HepG2 (cell line): ENCODE data around the gene PCGF3. TPM values are rescaled to one million over a fixed set of nuclear protein-coding genes. Genes with fewer than 3 reads are reported as not detected.
A peak's percentile ranks its signal among the peaks of the same experiment; 100 is the strongest.

Experiments used
- ATAC-seq: fragments of 200-7000 bp; cut with Tn5 transposase; 3 replicates; pipeline ENCODE4 v1.9.1; 2020; ENCODE audit warnings: mild to moderate bottlenecking, moderate library complexity
- BruUV-seq: library from RNA; stranded (reverse); fragments of 400-500 nt; replicated peaks from 2 replicates; lab custom pipeline; 2021; lab: Mats Ljungman, UMichigan
- CTCF ChIA-PET: fragments of 300-600 bp; formaldehyde crosslinking; extraction: SDS; loops from one replicate; lab custom pipeline; 2021; ENCODE audit warnings: low total read pairs, inconsistent platforms, low intra/inter-chr PET ratio; lab: Yijun Ruan, JAX
- POLR2A ChIA-PET: fragments of 350-600 bp; sonication (Branson Sonifier 250); formaldehyde crosslinking; loops from one replicate; lab custom pipeline; 2020; ENCODE audit warnings: antibody characterized with exemption, inconsistent platforms; lab: Yijun Ruan, JAX
- DNase-seq: peaks from one replicate; pipeline ENCODE4 v3.0.0-alpha.2; 2015; ENCODE audit warnings: low spot score
- FAIRE-seq: peaks from 3 replicates; lab custom pipeline; 2011; peaks lifted over from hg19 to GRCh38; lab: Jason Lieb, UNC
- H2AFZ ChIP-seq: one replicate; pipeline ENCODE4 v1.6.1; 2011; ENCODE audit warnings: low read length, inconsistent platforms
- H3K27ac ChIP-seq: fragments of 300-600 bp; 3 replicates; pipeline ENCODE4 v1.8.0; 2011; ENCODE audit warnings: mixed run types, mild to moderate bottlenecking, mixed read lengths, low read length, inconsistent platforms; ENCODE audit not compliant: insufficient read depth; ENCODE audit errors: extremely low read length
- H3K27me3 ChIP-seq, 2 experiments: fragments of 200-600 bp in 1 of 2; 2 replicates in 1 of 2; 3 replicates in 1 of 2; pipeline versions ENCODE4 v1.6.0 to v1.8.0; 2011; ENCODE audit warnings: low read length in 2 of 2, mild to moderate bottlenecking in 2 of 2, moderate library complexity in 2 of 2, inconsistent platforms in 1 of 2; ENCODE audit not compliant: insufficient read depth in 2 of 2, control insufficient read depth in 1 of 2
- H3K36me3 ChIP-seq, 2 experiments: fragments of 200-600 bp in 1 of 2; replicated peaks in 1 of 2; 2 replicates in 1 of 2; 3 replicates in 1 of 2; pipeline versions ENCODE4 v1.5.1 to v1.8.0; 2011; ENCODE audit warnings: low read length in 2 of 2, inconsistent platforms in 1 of 2; ENCODE audit not compliant: insufficient read depth in 2 of 2, control insufficient read depth in 1 of 2
- H3K4me1 ChIP-seq: 2 replicates; pipeline ENCODE4 v1.5.1; 2012; ENCODE audit warnings: low read length, inconsistent platforms; ENCODE audit not compliant: insufficient read depth
- H3K4me2 ChIP-seq: 2 replicates; pipeline ENCODE4 v1.6.0; 2011; ENCODE audit warnings: low read depth, low read length, inconsistent platforms
- H3K4me3 ChIP-seq, 3 experiments: fragments of 200-600 bp in 1 of 3; sonication (generic), shearing (Covaris generic) in 1 of 3; replicated peaks in 1 of 3; 2 replicates each; pipeline ENCODE4 v1.5.1; 2011 to 2016; ENCODE audit warnings: low read length in 3 of 3, inconsistent platforms in 2 of 3, low read depth in 2 of 3, mild to moderate bottlenecking in 2 of 3, control low read depth in 1 of 3, mixed read lengths in 1 of 3; ENCODE audit not compliant: insufficient read depth in 1 of 3
- H3K79me2 ChIP-seq: one replicate; pipeline ENCODE4 v1.6.1; 2011; ENCODE audit warnings: low read length, inconsistent platforms; ENCODE audit not compliant: insufficient read depth
- H3K9ac ChIP-seq: 2 replicates; pipeline ENCODE4 v1.6.0; 2011; ENCODE audit warnings: mild to moderate bottlenecking, low read depth, low read length, inconsistent platforms; ENCODE audit not compliant: insufficient read depth
- H3K9me3 ChIP-seq: 2 replicates; pipeline ENCODE4 v1.5.1; 2012; ENCODE audit warnings: mild to moderate bottlenecking, low read length
- H4K20me1 ChIP-seq: 2 replicates; pipeline ENCODE4 v1.6.0; 2011; ENCODE audit warnings: inconsistent platforms, mild to moderate bottlenecking, low read length, moderate library complexity; ENCODE audit not compliant: insufficient read depth
- ATAD3A ChIP-seq: sonication (generic); formaldehyde crosslinking; IDR thresholded peaks from 2 replicates; pipeline ENCODE4 v1.4.0; 2020; ENCODE audit warnings: missing genetic modification reagents
- EHMT2 ChIP-seq: fragments of 200-600 bp; sonication (generic); IDR thresholded peaks from 2 replicates; pipeline ENCODE4 v1.7.0; 2017; ENCODE audit warnings: antibody characterized with exemption, low read depth, low read length, borderline replicate concordance
- EZH2 ChIP-seq: conservative IDR thresholded peaks from 2 replicates; pipeline ENCODE4 v1.6.1; 2012; ENCODE audit warnings: mild to moderate bottlenecking, low read depth, low read length, moderate library complexity
- HMGXB4 ChIP-seq, 2 experiments: sonication (generic) in 1 of 2; formaldehyde crosslinking in 1 of 2; IDR thresholded peaks; 2 replicates each; pipeline versions ENCODE4 v1.4.0 to v1.6.1; 2018 to 2020; ENCODE audit warnings: missing genetic modification reagents in 2 of 2, borderline replicate concordance in 1 of 2, low read depth in 1 of 2, mild to moderate bottlenecking in 1 of 2, missing biosample characterization in 1 of 2
- HNRNPL ChIP-seq: fragments of 200-400 bp; formaldehyde crosslinking; IDR thresholded peaks from 2 replicates; pipeline ENCODE4 v1.6.1; 2017; ENCODE audit warnings: mild to moderate bottlenecking, low read depth, low read length
- KDM5A ChIP-seq: fragments of 200-600 bp; sonication (generic); IDR thresholded peaks from 2 replicates; pipeline ENCODE4 v1.7.0; 2018; ENCODE audit warnings: antibody characterized with exemption, mild to moderate bottlenecking, low read length, borderline replicate concordance
- MIER2 ChIP-seq: IDR thresholded peaks from 2 replicates; pipeline ENCODE4 v1.6.1; 2016; ENCODE audit warnings: missing biosample characterization, missing genetic modification reagents
- NONO ChIP-seq, 2 experiments: fragments of 450-650 bp in 1 of 2; sonication (generic) in 1 of 2; formaldehyde crosslinking in 1 of 2; IDR thresholded peaks in 1 of 2; conservative IDR thresholded peaks in 1 of 2; 2 replicates each; pipeline versions ENCODE4 v1.6.1 to v1.8.0; 2017 to 2022; ENCODE audit warnings: mild to moderate bottlenecking in 1 of 2, missing genetic modification reagents in 1 of 2, moderate library complexity in 1 of 2
- POLR2G ChIP-seq: fragments of 200-400 bp; formaldehyde crosslinking; IDR thresholded peaks from 2 replicates; pipeline ENCODE4 v1.6.1; 2018; ENCODE audit warnings: mild to moderate bottlenecking, low read depth, low read length, moderate library complexity
- RARA ChIP-seq: IDR thresholded peaks from 2 replicates; pipeline ENCODE4 v1.6.1; 2016; ENCODE audit warnings: missing genetic modification reagents, missing compliant biosample characterization
- RBM22 ChIP-seq: fragments of 200-400 bp; formaldehyde crosslinking; optimal IDR thresholded peaks from 2 replicates; pipeline ENCODE3; 2017; ENCODE audit warnings: mild to moderate bottlenecking, low read length, moderate library complexity
- SATB2 ChIP-seq: sonication (generic); formaldehyde crosslinking; IDR thresholded peaks from 2 replicates; pipeline ENCODE4 v1.5.0; 2020; ENCODE audit warnings: missing genetic modification reagents
- ZNF44 ChIP-seq: sonication (generic); formaldehyde crosslinking; IDR thresholded peaks from 2 replicates; pipeline ENCODE4 v1.5.1; 2020; ENCODE audit warnings: mild to moderate bottlenecking, missing genetic modification reagents
- ZNF775 ChIP-seq: sonication (generic); formaldehyde crosslinking; IDR thresholded peaks from 2 replicates; pipeline ENCODE4 v1.4.0; 2020; ENCODE audit warnings: missing genetic modification reagents, mild to moderate bottlenecking, moderate library complexity, borderline replicate concordance
- WGBS: methylation state at CpG from one replicate; pipeline ENCODE4 v1.1.6; 2017; ENCODE audit warnings: low lambda C conversion rate; 5-methylcytosine and 5-hydroxymethylcytosine counted together
- in situ Hi-C: cut with HindIII; loops from 2 replicates; pipeline ENCODE4 v1.10.0; 2017; ENCODE audit warnings: low pct_unique_long_range_greater_than_20kb; ENCODE audit not compliant: extremely low pct_ligation_motif_present
- intact Hi-C: fragments of 100-400 bp; cut with micrococcal nuclease; formaldehyde crosslinking; loops from one replicate; pipeline ENCODE4 v1.10.0; 2022; ENCODE audit not compliant: unreplicated experiment
- polyA plus RNA-seq, 8 experiments: library from polyadenylated mRNA; depleted of rRNA in 3 of 8; stranded (reverse) in 7 of 8; unstranded in 1 of 8; fragments of >200 nt; fragmentation: Illumina TruSeq in 4 of 8; extraction: Trizol in 4 of 8; gene quantifications; 2 replicates each; pipeline versions ENCODE4 v1.2.1 to v1.2.3, GENCODE V29; 2011 to 2016; ENCODE audit warnings: low read depth in 4 of 8, missing spikeins in 1 of 8, mixed read lengths in 1 of 8; ENCODE audit not compliant: insufficient read depth in 1 of 8
- total RNA-seq, 5 experiments: library from RNA; depleted of rRNA; stranded (reverse); fragments of >200 nt; fragmentation: Illumina TruSeq; extraction: Trizol; gene quantifications; 2 replicates each; pipeline ENCODE4 v1.2.3, GENCODE V29; 2016; ENCODE audit warnings: low read depth in 1 of 5
- TF ChIP-seq, protein P1 (sequence below): IDR thresholded peaks from 2 replicates; pipeline ENCODE4 v1.6.1; 2016; ENCODE audit warnings: missing genetic modification reagents, missing compliant biosample characterization
- TF ChIP-seq, protein P2 (sequence below): sonication (generic); formaldehyde crosslinking; IDR thresholded peaks from 2 replicates; pipeline ENCODE4 v1.8.0; 2022; ENCODE audit warnings: mild to moderate bottlenecking, missing genetic modification reagents
- TF ChIP-seq, protein P3 (sequence below): sonication (generic); formaldehyde crosslinking; IDR thresholded peaks from 2 replicates; pipeline ENCODE4 v1.5.0; 2020; ENCODE audit warnings: mild to moderate bottlenecking, low read depth, missing genetic modification reagents, borderline replicate concordance

Gene PCGF3
- total and polyA plus RNA-seq, 2 of the 13 experiments (the other 11 are each of a cell fraction or from before 2014, with no cell fraction given): 28.6 to 66.2 TPM

DNA sequence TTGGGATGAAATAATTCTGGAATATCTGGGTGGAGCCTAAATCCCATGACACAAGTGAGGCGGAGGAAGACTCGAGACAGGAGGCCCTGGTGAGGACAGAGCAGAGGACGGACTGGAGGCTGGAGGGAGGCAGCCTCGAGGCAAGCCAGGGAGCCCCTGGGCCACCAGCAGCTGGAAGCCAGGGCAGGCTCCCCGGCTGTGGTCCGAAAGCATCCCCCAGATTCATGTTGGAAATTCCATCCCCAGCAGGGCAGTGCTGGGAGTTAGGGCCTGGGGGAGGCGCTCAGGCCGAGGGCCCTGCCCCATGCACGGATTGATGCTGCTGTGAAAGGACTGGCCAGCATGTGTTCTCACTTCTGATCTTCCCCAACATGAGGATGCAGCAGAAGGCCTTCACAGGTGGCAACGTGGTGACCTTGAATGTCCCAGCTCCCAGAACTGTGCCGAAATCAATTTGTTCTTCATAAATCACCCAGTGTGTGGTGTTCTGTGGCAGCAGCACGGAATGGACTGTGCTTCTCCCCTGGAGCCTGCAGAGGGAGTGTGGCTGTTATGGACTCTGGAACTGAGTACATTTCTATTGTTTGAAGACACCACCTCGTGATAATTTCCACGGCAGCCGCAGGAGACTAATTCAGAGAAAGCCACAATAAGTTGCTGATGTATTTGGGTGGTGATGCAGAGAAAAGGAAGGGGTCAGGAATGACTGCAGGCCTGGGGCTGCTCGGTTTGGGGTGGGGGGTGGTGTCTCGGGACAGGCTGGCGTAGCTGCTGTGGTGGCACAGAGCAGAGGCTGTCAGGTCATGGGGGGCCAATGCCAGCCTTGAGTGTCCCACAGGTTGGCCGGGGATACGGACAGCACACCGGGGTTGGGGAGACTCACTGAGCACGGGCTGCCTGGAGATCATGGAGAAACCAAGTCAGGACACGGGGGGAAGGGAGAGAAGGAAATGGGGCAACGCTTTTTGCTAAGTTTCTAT is 56.9 kb downstream of the PCGF3 start (continued):
- TF ChIP-seq, protein P1, sequence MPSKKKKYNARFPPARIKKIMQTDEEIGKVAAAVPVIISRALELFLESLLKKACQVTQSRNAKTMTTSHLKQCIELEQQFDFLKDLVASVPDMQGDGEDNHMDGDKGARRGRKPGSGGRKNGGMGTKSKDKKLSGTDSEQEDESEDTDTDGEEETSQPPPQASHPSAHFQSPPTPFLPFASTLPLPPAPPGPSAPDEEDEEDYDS (CRISPR knock-in tag): no peak
- TF ChIP-seq HMGXB4 (CRISPR knock-in tag; IDR thresholded peaks at IDR 0.05; ENCODE audit: borderline replicate concordance in 1 of 2, low read depth in 1 of 2) (no peak), ZNF44 (CRISPR knock-in tag) (0 out of 2 replicates have a peak, but pooled peaks have one; percentile 18)

DNA sequence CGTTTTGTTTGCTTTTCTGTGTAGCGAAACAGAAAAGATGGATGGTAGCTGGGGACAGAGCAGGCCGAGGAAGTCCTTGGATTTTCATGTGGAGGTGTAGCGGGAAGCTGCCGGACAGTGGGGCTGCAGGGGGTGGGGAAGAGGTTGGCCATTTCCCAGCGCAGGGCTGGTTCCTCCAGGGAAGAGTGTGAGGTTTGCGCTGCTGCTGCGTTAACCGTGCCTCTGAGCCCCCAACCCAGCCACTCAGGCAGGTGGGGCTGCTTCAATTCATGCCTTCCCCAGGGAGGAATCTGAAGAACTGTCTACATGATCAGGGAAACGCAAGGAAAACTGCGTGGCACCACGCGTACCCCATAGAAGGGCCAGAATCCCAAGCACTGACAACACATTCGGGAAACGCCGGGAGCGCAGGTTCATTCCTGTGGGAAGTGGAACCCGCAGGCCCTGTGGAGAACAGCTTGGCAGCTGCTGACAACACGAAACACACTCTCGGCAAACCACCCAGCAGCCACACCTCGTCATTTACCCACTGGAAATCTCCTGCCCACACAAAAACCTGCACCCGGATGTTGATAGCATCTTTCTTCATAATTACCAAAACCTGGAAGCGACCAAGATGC is 57.7 kb downstream of the PCGF3 start:
- peak overlapping the region; percentile 24 for H3K27ac ChIP-seq
- no peaks in the 10 kb centered on the region for H3K79me2 ChIP-seq
- ChIA-PET CTCF (no interaction called here), POLR2A (no interaction called here)
- H4K20me1 ChIP-seq: peaks cover 13% of the 10 kb centered on the region
- no peak overlapping the region for H2AFZ ChIP-seq
- FAIRE-seq (no peak), DNase-seq (no peak), ATAC-seq (no peak)
- intact Hi-C loops: no loop called here
- H3K4me3 ChIP-seq: no peak overlapping the region
- WGBS: 98% methylated on average over 20 of the region's 23 CpGs
- in situ Hi-C loops: no loop called here
- no peaks in the 10 kb centered on the region for H3K27me3 ChIP-seq
- H3K4me1 ChIP-seq: peaks cover 10% of the 10 kb centered on the region
- no peak overlapping the region for H3K4me2 ChIP-seq
- H3K9ac ChIP-seq: no peak overlapping the region
- no peaks in the 10 kb centered on the region for H3K9me3 ChIP-seq
- no TSS peak for BruUV-seq
- peaks cover 16 to 59% of the 10 kb centered on the region in 2 experiments for H3K36me3 ChIP-seq
- TF ChIP-seq ZNF775 (CRISPR knock-in tag) (no peak), EHMT2 (no peak), RBM22 (peak; percentile 37), HNRNPL (no peak), POLR2G (peak; percentile 17; the same call in 1 of the 2 replicates), EZH2 (no peak), SATB2 (CRISPR knock-in tag) (no peak), RARA (CRISPR knock-in tag) (no peak), KDM5A (no peak), NONO (IDR thresholded peaks at IDR 0.05) (no peak), NONO (CRISPR knock-in tag; conservative IDR thresholded peaks at IDR 0.05) (peak; percentile 8; the same call in 1 of the 2 replicates), ATAD3A (CRISPR knock-in tag) (no peak), MIER2 (CRISPR knock-in tag) (no peak)
- TF ChIP-seq, protein P2, sequence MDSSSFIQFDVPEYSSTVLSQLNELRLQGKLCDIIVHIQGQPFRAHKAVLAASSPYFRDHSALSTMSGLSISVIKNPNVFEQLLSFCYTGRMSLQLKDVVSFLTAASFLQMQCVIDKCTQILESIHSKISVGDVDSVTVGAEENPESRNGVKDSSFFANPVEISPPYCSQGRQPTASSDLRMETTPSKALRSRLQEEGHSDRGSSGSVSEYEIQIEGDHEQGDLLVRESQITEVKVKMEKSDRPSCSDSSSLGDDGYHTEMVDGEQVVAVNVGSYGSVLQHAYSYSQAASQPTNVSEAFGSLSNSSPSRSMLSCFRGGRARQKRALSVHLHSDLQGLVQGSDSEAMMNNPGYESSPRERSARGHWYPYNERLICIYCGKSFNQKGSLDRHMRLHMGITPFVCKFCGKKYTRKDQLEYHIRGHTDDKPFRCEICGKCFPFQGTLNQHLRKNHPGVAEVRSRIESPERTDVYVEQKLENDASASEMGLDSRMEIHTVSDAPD (CRISPR knock-in tag): no peak
- TF ChIP-seq, protein P3, sequence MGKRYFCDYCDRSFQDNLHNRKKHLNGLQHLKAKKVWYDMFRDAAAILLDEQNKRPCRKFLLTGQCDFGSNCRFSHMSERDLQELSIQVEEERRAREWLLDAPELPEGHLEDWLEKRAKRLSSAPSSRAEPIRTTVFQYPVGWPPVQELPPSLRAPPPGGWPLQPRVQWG: no peak
